HEK293 (cell line): ENCODE results near the gene LGI4.

Experiments
- GLI2 ChIP-seq: fragments of 450-650 bp; formaldehyde crosslinking; IDR thresholded peaks from 2 replicates; pipeline ENCODE4; 2017; ENCODE audit warnings: missing biosample characterization, missing genetic modification characterization, low read depth, borderline replicate concordance
- GLI4 ChIP-seq: fragments of 450-650 bp; formaldehyde crosslinking; IDR thresholded peaks from 2 replicates; pipeline ENCODE4 v1.5.1; 2016; ENCODE audit warnings: missing biosample characterization, missing genetic modification characterization
- KLF9 ChIP-seq: fragments of 450-650 bp; formaldehyde crosslinking; IDR thresholded peaks from 2 replicates; pipeline ENCODE4 v1.5.1; 2016; ENCODE audit warnings: missing biosample characterization, missing genetic modification characterization, low read depth
- PRDM2 ChIP-seq: fragments of 450-650 bp; formaldehyde crosslinking; IDR thresholded peaks from 2 replicates; pipeline ENCODE4 v1.5.1; 2016; ENCODE audit warnings: missing biosample characterization, missing genetic modification characterization, borderline replicate concordance
- SCRT1 ChIP-seq: fragments of 450-650 bp; formaldehyde crosslinking; IDR thresholded peaks from 2 replicates; pipeline ENCODE4 v1.5.1; 2016; ENCODE audit warnings: missing biosample characterization, missing genetic modification characterization, borderline replicate concordance
- YY1 ChIP-seq: fragments of 450-650 bp; formaldehyde crosslinking; IDR thresholded peaks from 2 replicates; pipeline ENCODE4 v1.5.1; 2018; ENCODE audit warnings: missing biosample characterization, missing genetic modification characterization
- ZBTB10 ChIP-seq: fragments of 450-650 bp; formaldehyde crosslinking; IDR thresholded peaks from 2 replicates; pipeline ENCODE4 v1.5.1; 2016; ENCODE audit warnings: missing biosample characterization, missing genetic modification characterization
- ZBTB6 ChIP-seq: fragments of 450-650 bp; formaldehyde crosslinking; IDR thresholded peaks from 2 replicates; pipeline ENCODE4 v1.5.1; 2017; ENCODE audit warnings: missing biosample characterization, missing genetic modification characterization
- ZBTB8A ChIP-seq: fragments of 450-650 bp; formaldehyde crosslinking; IDR thresholded peaks from 2 replicates; pipeline ENCODE4 v1.5.1; 2016; ENCODE audit warnings: missing biosample characterization, missing genetic modification characterization
- ZNF148 ChIP-seq: fragments of 450-650 bp; formaldehyde crosslinking; IDR thresholded peaks from 2 replicates; pipeline ENCODE4 v1.5.0; 2017; ENCODE audit warnings: missing biosample characterization, missing genetic modification characterization, borderline replicate concordance
- ZNF211 ChIP-seq: fragments of 450-650 bp; formaldehyde crosslinking; IDR thresholded peaks from 2 replicates; pipeline ENCODE4 v1.5.1; 2016; ENCODE audit warnings: low read depth, missing biosample characterization, missing genetic modification characterization
- ZNF221 ChIP-seq: fragments of 450-650 bp; formaldehyde crosslinking; IDR thresholded peaks from 2 replicates; pipeline ENCODE4 v1.5.1; 2017; ENCODE audit warnings: missing biosample characterization, missing genetic modification characterization, borderline replicate concordance
- ZNF292 ChIP-seq: fragments of 450-650 bp; formaldehyde crosslinking; IDR thresholded peaks from 2 replicates; pipeline ENCODE4 v1.5.1; 2016; ENCODE audit warnings: low read depth, missing biosample characterization, missing genetic modification characterization, borderline replicate concordance
- ZNF404 ChIP-seq: fragments of 450-650 bp; formaldehyde crosslinking; IDR thresholded peaks from 2 replicates; pipeline ENCODE4 v1.5.1; 2017; ENCODE audit warnings: missing biosample characterization, missing genetic modification characterization
- ZNF473 ChIP-seq: fragments of 450-650 bp; formaldehyde crosslinking; IDR thresholded peaks from 2 replicates; pipeline ENCODE4 v1.5.1; 2017; ENCODE audit warnings: missing biosample characterization, missing genetic modification characterization
- ZNF621 ChIP-seq: fragments of 450-650 bp; formaldehyde crosslinking; IDR thresholded peaks from 2 replicates; pipeline ENCODE4 v1.5.1; 2017; ENCODE audit warnings: missing biosample characterization, missing genetic modification characterization
- ZNF792 ChIP-seq: fragments of 450-650 bp; formaldehyde crosslinking; IDR thresholded peaks from 2 replicates; pipeline ENCODE4 v1.5.1; 2016; ENCODE audit warnings: missing biosample characterization, missing genetic modification characterization
- ZNF837 ChIP-seq: fragments of 450-650 bp; formaldehyde crosslinking; IDR thresholded peaks from 2 replicates; pipeline ENCODE4 v1.5.1; 2016; ENCODE audit warnings: missing biosample characterization, missing genetic modification characterization
- TF ChIP-seq, protein P1 (sequence below): fragments of 450-650 bp; formaldehyde crosslinking; IDR thresholded peaks from 2 replicates; pipeline ENCODE4 v1.5.1; 2016; ENCODE audit warnings: missing biosample characterization, missing genetic modification characterization
- TF ChIP-seq, protein P2 (sequence below): fragments of 450-650 bp; formaldehyde crosslinking; IDR thresholded peaks from 2 replicates; pipeline ENCODE4 v1.5.1; 2016; ENCODE audit warnings: missing biosample characterization, missing genetic modification characterization
- TF ChIP-seq, protein P3 (sequence below): fragments of 450-650 bp; formaldehyde crosslinking; IDR thresholded peaks from 2 replicates; pipeline ENCODE4 v1.5.1; 2017; ENCODE audit warnings: missing biosample characterization, missing genetic modification characterization

Gene LGI4

DNA sequence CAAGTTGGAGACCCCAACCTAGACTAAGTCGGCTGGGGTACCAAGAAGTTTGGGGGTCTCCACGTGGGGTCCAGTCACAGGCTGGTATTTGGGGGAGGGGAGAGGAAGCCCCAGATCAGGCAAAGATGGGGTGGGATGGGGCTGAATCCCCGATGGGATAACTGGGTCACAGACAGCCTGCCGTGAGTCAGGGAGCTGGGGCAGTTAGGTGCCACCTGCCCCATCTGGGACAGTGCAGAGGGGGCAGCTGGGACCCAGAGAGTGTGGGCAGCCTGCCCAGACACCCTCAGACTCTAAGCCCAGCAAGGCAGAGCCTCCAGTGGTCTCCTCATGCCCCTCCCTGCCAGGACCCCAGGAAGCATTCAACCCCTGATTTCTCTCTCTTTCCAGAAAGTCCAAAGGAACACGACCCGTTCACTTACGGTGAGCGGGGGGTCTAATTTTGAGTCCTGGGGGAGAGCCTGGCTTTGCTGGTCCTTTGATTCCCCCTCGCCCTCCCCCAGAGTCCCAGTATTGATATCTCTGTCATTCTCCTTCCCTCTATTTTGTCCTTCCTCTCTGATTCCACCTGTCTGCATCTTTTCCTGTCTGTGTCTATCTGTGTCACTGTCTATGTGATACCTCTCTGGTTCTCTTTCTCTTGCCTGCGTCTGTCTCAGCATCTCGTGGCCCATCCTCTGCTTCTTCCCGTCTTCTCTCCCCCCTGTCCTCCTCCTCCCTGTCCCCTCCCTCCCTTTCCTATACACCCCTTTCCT lies 5.5 kb upstream of the LGI4 start (continued):
- TF ChIP-seq PRDM2 (tag by site-specific recombination) (peak; percentile 81; the same call in 1 of the 2 replicates), ZNF792 (peak; percentile 73; the same call in 1 of the 2 replicates), ZBTB8A (tag by site-specific recombination) (no peak), ZBTB6 (tag by site-specific recombination) (no peak), YY1 (no peak), ZNF148 (no peak), ZNF292 (no peak), ZNF621 (tag by site-specific recombination) (peak; percentile 64; the same call in 1 of the 2 replicates), ZNF473 (peak; percentile 95; the same call in 1 of the 2 replicates), GLI4 (no peak), ZNF221 (tag by site-specific recombination) (no peak), ZBTB10 (tag by site-specific recombination) (no peak), KLF9 (tag by site-specific recombination) (no peak), ZNF211 (tag by site-specific recombination) (no peak; the same call in 1 of the 2 replicates), SCRT1 (tag by site-specific recombination) (no peak), GLI2 (tag by site-specific recombination) (no peak), ZNF404 (tag by site-specific recombination) (no peak), ZNF837 (tag by site-specific recombination) (no peak)
- TF ChIP-seq, protein P1, sequence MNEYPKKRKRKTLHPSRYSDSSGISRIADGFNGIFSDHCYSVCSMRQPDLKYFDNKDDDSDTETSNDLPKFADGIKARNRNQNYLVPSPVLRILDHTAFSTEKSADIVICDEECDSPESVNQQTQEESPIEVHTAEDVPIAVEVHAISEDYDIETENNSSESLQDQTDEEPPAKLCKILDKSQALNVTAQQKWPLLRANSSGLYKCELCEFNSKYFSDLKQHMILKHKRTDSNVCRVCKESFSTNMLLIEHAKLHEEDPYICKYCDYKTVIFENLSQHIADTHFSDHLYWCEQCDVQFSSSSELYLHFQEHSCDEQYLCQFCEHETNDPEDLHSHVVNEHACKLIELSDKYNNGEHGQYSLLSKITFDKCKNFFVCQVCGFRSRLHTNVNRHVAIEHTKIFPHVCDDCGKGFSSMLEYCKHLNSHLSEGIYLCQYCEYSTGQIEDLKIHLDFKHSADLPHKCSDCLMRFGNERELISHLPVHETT (tag by site-specific recombination) = no peak
- TF ChIP-seq, protein P2, sequence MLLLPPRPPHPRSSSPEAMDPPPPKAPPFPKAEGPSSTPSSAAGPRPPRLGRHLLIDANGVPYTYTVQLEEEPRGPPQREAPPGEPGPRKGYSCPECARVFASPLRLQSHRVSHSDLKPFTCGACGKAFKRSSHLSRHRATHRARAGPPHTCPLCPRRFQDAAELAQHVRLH (tag by site-specific recombination) = no peak
- TF ChIP-seq, protein P3, sequence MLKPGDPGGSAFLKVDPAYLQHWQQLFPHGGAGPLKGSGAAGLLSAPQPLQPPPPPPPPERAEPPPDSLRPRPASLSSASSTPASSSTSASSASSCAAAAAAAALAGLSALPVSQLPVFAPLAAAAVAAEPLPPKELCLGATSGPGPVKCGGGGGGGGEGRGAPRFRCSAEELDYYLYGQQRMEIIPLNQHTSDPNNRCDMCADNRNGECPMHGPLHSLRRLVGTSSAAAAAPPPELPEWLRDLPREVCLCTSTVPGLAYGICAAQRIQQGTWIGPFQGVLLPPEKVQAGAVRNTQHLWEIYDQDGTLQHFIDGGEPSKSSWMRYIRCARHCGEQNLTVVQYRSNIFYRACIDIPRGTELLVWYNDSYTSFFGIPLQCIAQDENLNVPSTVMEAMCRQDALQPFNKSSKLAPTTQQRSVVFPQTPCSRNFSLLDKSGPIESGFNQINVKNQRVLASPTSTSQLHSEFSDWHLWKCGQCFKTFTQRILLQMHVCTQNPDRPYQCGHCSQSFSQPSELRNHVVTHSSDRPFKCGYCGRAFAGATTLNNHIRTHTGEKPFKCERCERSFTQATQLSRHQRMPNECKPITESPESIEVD (tag by site-specific recombination) = no peak
